Measurements from ENCODE around the gene RBPJL. TPM values are rescaled to one million over a fixed set of nuclear protein-coding genes. Genes with fewer than 3 reads are reported as not detected.

Gene RBPJL
- total and polyA plus RNA-seq, 2 of the 13 experiments (the other 11 are each of a cell fraction or from before 2014, with no cell fraction given) = not detected

GRCh38 chr20:45342855-45343531 lies 36.4 kb downstream of the RBPJL start (continued):
- TF ChIP-seq ZBED4 (CRISPR knock-in tag; IDR thresholded peaks at IDR 0.05; ENCODE audit: borderline replicate concordance) (no peak), ISX (CRISPR knock-in tag; conservative IDR thresholded peaks at IDR 0.05) (no peak), ZNF883 (CRISPR knock-in tag; IDR thresholded peaks at IDR 0.05; ENCODE audit: not compliant biosample characterization) (no peak), U2AF1 (optimal IDR thresholded peaks at IDR 0.05; ENCODE audit: low read depth, low read length) (no peak), ZNF138 (CRISPR knock-in tag; IDR thresholded peaks at IDR 0.05; ENCODE audit: low read depth) (no peak), ETV6 (CRISPR knock-in tag; conservative IDR thresholded peaks at IDR 0.05) (no peak), TRIM22 (IDR thresholded peaks at IDR 0.05) (no peak), ATF7 (IDR thresholded peaks at IDR 0.05) (no peak), ATF7 (CRISPR knock-in tag; IDR thresholded peaks at IDR 0.05) (no peak), SYNCRIP (IDR thresholded peaks at IDR 0.05; ENCODE audit: insufficient read depth, low read depth, low read length) (no peak), NCOA2 (CRISPR knock-in tag; IDR thresholded peaks at IDR 0.05) (no peak), ZNF749 (CRISPR knock-in tag; IDR thresholded peaks at IDR 0.05; ENCODE audit: borderline replicate concordance) (no peak), ZFP91 (CRISPR knock-in tag; IDR thresholded peaks at IDR 0.05; ENCODE audit: borderline replicate concordance) (no peak; the same call in 1 of the 2 replicates), SKI (IDR thresholded peaks at IDR 0.05; ENCODE audit: partially characterized antibody) (no peak), ZFP90 (CRISPR knock-in tag; IDR thresholded peaks at IDR 0.05; ENCODE audit: borderline replicate concordance) (peak; percentile 69; the same call in 1 of the 2 replicates), GRHL1 (CRISPR knock-in tag; conservative IDR thresholded peaks at IDR 0.05) (no peak), ZNF451 (CRISPR knock-in tag; IDR thresholded peaks at IDR 0.05) (no peak), HNF1B (CRISPR knock-in tag; IDR thresholded peaks at IDR 0.05) (peak; percentile 31; the same call in 1 of the 2 replicates), ZSCAN25 (CRISPR knock-in tag; IDR thresholded peaks at IDR 0.05) (no peak; the same call in 1 of the 2 replicates)

All from HepG2 (cell line).